ENCODE measurements around the gene WFS1.

The WFS1 gene

GRCh38 chr4:6250235-6250983, 19.2 kb upstream of the WFS1 start:
- Histone ChIP-seq H3K27ac (ENCODE audit: low read depth, low read length) (no peak overlapping the region), H3K4me1 (ENCODE audit: control insufficient read depth in 1 of 2, insufficient read depth in 2 of 2, low read length in 2 of 2) (no peaks in the 10 kb centered on the region), H3K9me3 (ENCODE audit: control insufficient read depth in 1 of 2, low read length in 2 of 2) (no peaks in the 10 kb centered on the region), H3K36me3 (ENCODE audit: control insufficient read depth in 1 of 2, insufficient read depth in 2 of 2, low read length in 2 of 2) (no peaks in the 10 kb centered on the region), H3K9ac (ENCODE audit: low read depth in 1 of 2, low read length in 2 of 2) (no peak overlapping the region), H3K4me3 (ENCODE audit: low read depth in 1 of 2, low read length in 2 of 2) (no peak overlapping the region), H3K27me3 (ENCODE audit: control insufficient read depth in 1 of 2, insufficient read depth in 2 of 2, low read length in 2 of 2) (peaks cover 9 to 16% of the 10 kb centered on the region in 2 donors)

GRCh38 chr4:6250984-6251295, 18.7 kb upstream of the WFS1 start:
- peaks cover 7 to 14% of the 10 kb centered on the region in 2 donors for H3K27me3 ChIP-seq (ENCODE audit: control insufficient read depth in 1 of 2, insufficient read depth in 2 of 2, low read length in 2 of 2)
- no peaks in the 10 kb centered on the region for H3K9me3 ChIP-seq (ENCODE audit: control insufficient read depth in 1 of 2, low read length in 2 of 2)
- no peaks in the 10 kb centered on the region for H3K36me3 ChIP-seq (ENCODE audit: control insufficient read depth in 1 of 2, insufficient read depth in 2 of 2, low read length in 2 of 2)
- no peak overlapping the region for H3K9ac ChIP-seq (ENCODE audit: low read depth in 1 of 2, low read length in 2 of 2)
- H3K4me1 ChIP-seq (ENCODE audit: control insufficient read depth in 1 of 2, insufficient read depth in 2 of 2, low read length in 2 of 2): no peaks in the 10 kb centered on the region
- no peak overlapping the region for H3K4me3 ChIP-seq (ENCODE audit: low read depth in 1 of 2, low read length in 2 of 2)
- H3K27ac ChIP-seq (ENCODE audit: low read depth, low read length): no peak overlapping the region

- H3K9ac ChIP-seq (ENCODE audit: low read depth in 1 of 2, low read length in 2 of 2): no peak overlapping the region
- H3K4me1 ChIP-seq (ENCODE audit: control insufficient read depth in 1 of 2, insufficient read depth in 2 of 2, low read length in 2 of 2): no peaks in the 10 kb centered on the region
- peaks cover 7 to 14% of the 10 kb centered on the region in 2 donors for H3K27me3 ChIP-seq (ENCODE audit: control insufficient read depth in 1 of 2, insufficient read depth in 2 of 2, low read length in 2 of 2)
- H3K36me3 ChIP-seq (ENCODE audit: control insufficient read depth in 1 of 2, insufficient read depth in 2 of 2, low read length in 2 of 2): no peaks in the 10 kb centered on the region
- H3K27ac ChIP-seq (ENCODE audit: low read depth, low read length): no peak overlapping the region
- H3K4me3 ChIP-seq (ENCODE audit: low read depth in 1 of 2, low read length in 2 of 2): no peak overlapping the region
- H3K9me3 ChIP-seq (ENCODE audit: control insufficient read depth in 1 of 2, low read length in 2 of 2): no peaks in the 10 kb centered on the region
Observed at GRCh38 chr4:6251365-6251764, 18.3 kb upstream of the WFS1 start.

- Histone ChIP-seq H3K27me3 (ENCODE audit: control insufficient read depth in 1 of 2, insufficient read depth in 2 of 2, low read length in 2 of 2) (peaks cover 7 to 14% of the 10 kb centered on the region in 2 donors), H3K4me1 (ENCODE audit: control insufficient read depth in 1 of 2, insufficient read depth in 2 of 2, low read length in 2 of 2) (no peaks in the 10 kb centered on the region), H3K27ac (ENCODE audit: low read depth, low read length) (no peak overlapping the region), H3K4me3 (ENCODE audit: low read depth in 1 of 2, low read length in 2 of 2) (no peak overlapping the region), H3K9me3 (ENCODE audit: control insufficient read depth in 1 of 2, low read length in 2 of 2) (no peaks in the 10 kb centered on the region), H3K9ac (ENCODE audit: low read depth in 1 of 2, low read length in 2 of 2) (no peak overlapping the region), H3K36me3 (ENCODE audit: control insufficient read depth in 1 of 2, insufficient read depth in 2 of 2, low read length in 2 of 2) (no peaks in the 10 kb centered on the region)
Observed at GRCh38 chr4:6252051-6252450, 17.6 kb upstream of the WFS1 start.

GRCh38 chr4:6253111-6253510, 16.5 kb upstream of the WFS1 start:
- Histone ChIP-seq H3K27ac (ENCODE audit: low read depth, low read length) (no peak overlapping the region), H3K9ac (ENCODE audit: low read depth in 1 of 2, low read length in 2 of 2) (no peak overlapping the region), H3K27me3 (ENCODE audit: control insufficient read depth in 1 of 2, insufficient read depth in 2 of 2, low read length in 2 of 2) (peaks cover 7 to 14% of the 10 kb centered on the region in 2 donors), H3K4me1 (ENCODE audit: control insufficient read depth in 1 of 2, insufficient read depth in 2 of 2, low read length in 2 of 2) (no peaks in the 10 kb centered on the region), H3K9me3 (ENCODE audit: control insufficient read depth in 1 of 2, low read length in 2 of 2) (no peaks in the 10 kb centered on the region), H3K4me3 (ENCODE audit: low read depth in 1 of 2, low read length in 2 of 2) (no peak overlapping the region), H3K36me3 (ENCODE audit: control insufficient read depth in 1 of 2, insufficient read depth in 2 of 2, low read length in 2 of 2) (no peaks in the 10 kb centered on the region)

- H3K27me3 ChIP-seq (ENCODE audit: control insufficient read depth in 1 of 2, insufficient read depth in 2 of 2, low read length in 2 of 2): peaks cover 0 to 10% of the 10 kb centered on the region in 2 donors
- H3K27ac ChIP-seq (ENCODE audit: low read depth, low read length): no peak overlapping the region
- H3K4me1 ChIP-seq (ENCODE audit: control insufficient read depth in 1 of 2, insufficient read depth in 2 of 2, low read length in 2 of 2): no peaks in the 10 kb centered on the region
- no peaks in the 10 kb centered on the region for H3K9me3 ChIP-seq (ENCODE audit: control insufficient read depth in 1 of 2, low read length in 2 of 2)
- no peaks in the 10 kb centered on the region for H3K36me3 ChIP-seq (ENCODE audit: control insufficient read depth in 1 of 2, insufficient read depth in 2 of 2, low read length in 2 of 2)
- no peak overlapping the region for H3K4me3 ChIP-seq (ENCODE audit: low read depth in 1 of 2, low read length in 2 of 2)
- no peak overlapping the region for H3K9ac ChIP-seq (ENCODE audit: low read depth in 1 of 2, low read length in 2 of 2)
Observed at GRCh38 chr4:6253961-6254360, 15.7 kb upstream of the WFS1 start.

- Histone ChIP-seq H3K9me3 (ENCODE audit: control insufficient read depth in 1 of 2, low read length in 2 of 2) (no peaks in the 10 kb centered on the region), H3K4me1 (ENCODE audit: control insufficient read depth in 1 of 2, insufficient read depth in 2 of 2, low read length in 2 of 2) (no peaks in the 10 kb centered on the region), H3K4me3 (ENCODE audit: low read depth in 1 of 2, low read length in 2 of 2) (no peak overlapping the region), H3K27ac (ENCODE audit: low read depth, low read length) (no peak overlapping the region), H3K27me3 (ENCODE audit: control insufficient read depth in 1 of 2, insufficient read depth in 2 of 2, low read length in 2 of 2) (peaks cover 0 to 5% of the 10 kb centered on the region in 2 donors), H3K9ac (ENCODE audit: low read depth in 1 of 2, low read length in 2 of 2) (no peak overlapping the region), H3K36me3 (ENCODE audit: control insufficient read depth in 1 of 2, insufficient read depth in 2 of 2, low read length in 2 of 2) (no peaks in the 10 kb centered on the region)
Observed at GRCh38 chr4:6256141-6256540, 13.5 kb upstream of the WFS1 start.

GRCh38 chr4:6257247-6258025, 12.2 kb upstream of the WFS1 start:
- Histone ChIP-seq H3K36me3 (ENCODE audit: control insufficient read depth in 1 of 2, insufficient read depth in 2 of 2, low read length in 2 of 2) (no peaks in the 10 kb centered on the region), H3K9ac (ENCODE audit: low read depth in 1 of 2, low read length in 2 of 2) (no peak overlapping the region), H3K4me3 (ENCODE audit: low read depth in 1 of 2, low read length in 2 of 2) (no peak overlapping the region), H3K27me3 (ENCODE audit: control insufficient read depth in 1 of 2, insufficient read depth in 2 of 2, low read length in 2 of 2) (peaks cover 3 to 11% of the 10 kb centered on the region in 2 donors), H3K4me1 (ENCODE audit: control insufficient read depth in 1 of 2, insufficient read depth in 2 of 2, low read length in 2 of 2) (no peaks in the 10 kb centered on the region), H3K27ac (ENCODE audit: low read depth, low read length) (no peak overlapping the region), H3K9me3 (ENCODE audit: control insufficient read depth in 1 of 2, low read length in 2 of 2) (no peaks in the 10 kb centered on the region)

- H3K27me3 ChIP-seq (ENCODE audit: control insufficient read depth in 1 of 2, insufficient read depth in 2 of 2, low read length in 2 of 2): peaks cover 3 to 11% of the 10 kb centered on the region in 2 donors
- H3K4me3 ChIP-seq (ENCODE audit: low read depth in 1 of 2, low read length in 2 of 2): no peak overlapping the region
- H3K36me3 ChIP-seq (ENCODE audit: control insufficient read depth in 1 of 2, insufficient read depth in 2 of 2, low read length in 2 of 2): no peaks in the 10 kb centered on the region
- no peaks in the 10 kb centered on the region for H3K9me3 ChIP-seq (ENCODE audit: control insufficient read depth in 1 of 2, low read length in 2 of 2)
- no peak overlapping the region for H3K9ac ChIP-seq (ENCODE audit: low read depth in 1 of 2, low read length in 2 of 2)
- no peaks in the 10 kb centered on the region for H3K4me1 ChIP-seq (ENCODE audit: control insufficient read depth in 1 of 2, insufficient read depth in 2 of 2, low read length in 2 of 2)
- no peak overlapping the region for H3K27ac ChIP-seq (ENCODE audit: low read depth, low read length)
Observed at GRCh38 chr4:6258026-6258360, 11.7 kb upstream of the WFS1 start.

GRCh38 chr4:6258741-6259140, 10.9 kb upstream of the WFS1 start:
- Histone ChIP-seq H3K27ac (ENCODE audit: low read depth, low read length) (no peak overlapping the region), H3K4me3 (ENCODE audit: low read depth in 1 of 2, low read length in 2 of 2) (no peak overlapping the region), H3K9ac (ENCODE audit: low read depth in 1 of 2, low read length in 2 of 2) (no peak overlapping the region), H3K4me1 (ENCODE audit: control insufficient read depth in 1 of 2, insufficient read depth in 2 of 2, low read length in 2 of 2) (no peaks in the 10 kb centered on the region), H3K9me3 (ENCODE audit: control insufficient read depth in 1 of 2, low read length in 2 of 2) (no peaks in the 10 kb centered on the region), H3K27me3 (ENCODE audit: control insufficient read depth in 1 of 2, insufficient read depth in 2 of 2, low read length in 2 of 2) (peaks cover 3 to 11% of the 10 kb centered on the region in 2 donors), H3K36me3 (ENCODE audit: control insufficient read depth in 1 of 2, insufficient read depth in 2 of 2, low read length in 2 of 2) (no peaks in the 10 kb centered on the region)

All from duodenal mucosa (tissue), 2 donors.